Dermis microvascular lymphatic vessel endothelial cell (primary cell): ENCODE results near the gene RHBG. TPM values are rescaled to one million over a fixed set of nuclear protein-coding genes. Genes with fewer than 3 reads are reported as not detected.
"Not testable (repeated sequence)": the region's sequence is repeated elsewhere in the genome, so short reads cannot be mapped to it uniquely, and the experiment has no call there.

Source experiments
- DNase-seq, 2 donors: peaks; one replicate each; pipeline versions ENCODE4 v3.0.0 to v3.0.0-alpha.2; 2010; ENCODE audit warnings: low read depth in 2 of 2
- total RNA-seq: library from RNA; depleted of rRNA; stranded (reverse); fragments of >200 nt; gene quantifications from 2 replicates; pipeline ENCODE4 v1.2.1, GENCODE V29; 2014

Gene RHBG
- not detected in 2 replicates for total RNA-seq

GRCh38 chr1:156368889-156369684 lies at the start of gene RHBG:
Gene RHBG, plus strand, starts transcription at chr1:156369211. Its CDS starts 39 bp downstream, at chr1:156369250.
- peak in 1 of 2 donors; percentile 26 for DNase-seq

- peak in 1 of 2 donors; percentile 37 for DNase-seq
Measured at GRCh38 chr1:156319664-156320063, 49.3 kb upstream of the RHBG start.

- DNase-seq: peak in 1 of 2 donors; percentile 23
Measured at GRCh38 chr1:156320560-156320959, 48.5 kb upstream of the RHBG start.

DNA sequence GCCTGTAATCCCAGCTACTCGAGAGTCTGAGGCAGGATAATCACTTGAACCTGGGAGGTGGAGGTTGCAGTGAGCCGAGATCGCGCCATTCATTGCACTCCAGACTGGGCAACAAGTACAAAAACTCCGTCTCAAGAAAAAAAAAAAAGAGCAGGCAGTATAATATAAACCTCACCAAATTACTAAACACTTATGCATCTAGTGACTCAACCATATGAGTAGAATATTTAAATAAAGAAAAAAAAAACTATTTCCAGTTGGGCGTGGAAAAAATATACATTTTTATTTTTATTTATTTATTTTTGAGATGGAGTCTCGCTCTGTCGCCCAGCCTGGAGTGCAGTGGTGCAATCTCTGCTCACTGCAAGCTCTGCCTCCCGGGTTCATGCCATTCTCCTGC lies 45.8 kb upstream of the RHBG start:
- DNase-seq: not testable (repeated sequence)

DNA sequence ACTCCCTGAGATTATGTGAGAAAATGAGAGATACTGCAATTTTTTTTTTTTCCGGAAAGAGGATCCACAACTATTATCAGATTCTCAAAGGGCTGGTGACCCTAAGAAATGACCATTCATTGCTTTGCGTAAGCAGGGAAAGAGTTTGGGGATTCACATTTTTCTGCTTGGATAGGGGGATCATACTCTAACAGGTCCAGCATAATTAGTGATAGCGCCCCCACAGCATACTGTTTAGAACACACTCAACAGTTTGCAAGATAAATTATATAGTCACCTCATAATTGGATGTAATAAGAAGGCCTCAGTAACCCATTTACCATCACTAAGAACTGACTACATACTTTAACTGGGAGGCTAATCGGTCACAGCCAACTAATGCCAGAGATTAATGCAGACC lies 32.8 kb upstream of the RHBG start:
- peak in 1 of 2 donors; percentile 35 for DNase-seq

- DNase-seq: peak in 1 of 2 donors; percentile 25
Measured at GRCh38 chr1:156337052-156337887, 31.7 kb upstream of the RHBG start.

DNA sequence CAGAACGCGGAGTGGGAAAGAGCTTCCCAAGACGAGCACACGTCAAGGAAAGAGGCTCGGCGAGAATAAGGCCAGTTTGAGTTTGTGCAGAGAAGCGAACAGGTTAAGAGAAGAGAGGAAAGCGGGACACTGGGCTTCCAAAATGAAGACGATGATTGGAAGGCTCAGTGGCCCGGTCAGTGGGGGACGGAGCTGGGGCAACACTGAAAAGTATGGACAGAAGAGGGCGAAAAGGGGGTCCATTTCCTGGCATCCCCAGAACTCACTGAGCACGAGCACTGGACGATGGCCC lies 31.2 kb upstream of the RHBG start:
- DNase-seq: no peak

DNA sequence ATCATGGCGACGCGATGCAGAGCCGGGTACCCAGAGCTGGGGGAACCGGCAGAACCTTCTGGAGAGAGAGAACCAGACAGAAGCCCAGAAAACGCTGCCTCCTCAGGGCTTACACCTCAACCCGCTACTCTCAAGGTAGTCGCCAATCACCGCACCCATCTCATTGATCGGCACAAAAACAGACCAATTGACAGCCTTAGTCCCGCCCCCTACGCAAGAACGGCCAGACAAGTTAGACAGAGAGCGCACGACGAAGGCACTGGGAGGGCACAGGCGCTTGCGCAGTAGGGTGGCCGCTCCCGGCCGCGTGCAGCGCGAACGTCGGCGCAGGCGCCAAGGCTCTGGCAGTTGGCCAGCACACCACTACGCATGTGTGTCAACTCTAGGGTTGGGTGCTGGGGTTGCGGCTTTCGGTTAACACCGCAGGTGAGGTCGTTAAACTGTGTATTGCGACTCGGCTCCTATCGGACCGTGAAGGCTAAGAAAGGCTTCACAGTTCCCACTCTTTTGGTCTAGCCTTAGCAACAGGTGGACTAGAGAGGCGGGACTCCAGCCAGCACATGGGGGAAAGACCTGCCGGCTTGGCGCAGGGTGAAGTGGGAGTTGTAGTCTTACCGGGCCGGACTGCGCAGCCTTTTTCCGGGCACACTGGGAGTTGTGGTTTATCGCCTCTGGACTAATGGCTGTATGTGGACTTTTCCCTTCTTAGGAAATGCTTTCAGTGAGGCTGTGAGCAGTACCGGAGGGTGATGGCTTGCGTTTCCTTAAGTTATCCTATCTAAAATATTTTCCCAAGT lies 30.6 kb upstream of the RHBG start, which contains the start of the genes CCT3 and TSACC:
CCT3 (minus strand) TSS at position 113 of the 797 bp plus-strand sequence; CDS start at position 5, 108 bp downstream.
TSACC (plus strand) TSS at position 347 of the 797 bp plus-strand sequence. CDS start 1,232 bp downstream, outside the sequence.
- peak; percentile 100 for DNase-seq

GRCh38 chr1:156342166-156342955 lies 26.6 kb upstream of the RHBG start:
- DNase-seq: no peak

- DNase-seq: no peak
Measured at GRCh38 chr1:156344409-156344808, 24.6 kb upstream of the RHBG start.

DNA sequence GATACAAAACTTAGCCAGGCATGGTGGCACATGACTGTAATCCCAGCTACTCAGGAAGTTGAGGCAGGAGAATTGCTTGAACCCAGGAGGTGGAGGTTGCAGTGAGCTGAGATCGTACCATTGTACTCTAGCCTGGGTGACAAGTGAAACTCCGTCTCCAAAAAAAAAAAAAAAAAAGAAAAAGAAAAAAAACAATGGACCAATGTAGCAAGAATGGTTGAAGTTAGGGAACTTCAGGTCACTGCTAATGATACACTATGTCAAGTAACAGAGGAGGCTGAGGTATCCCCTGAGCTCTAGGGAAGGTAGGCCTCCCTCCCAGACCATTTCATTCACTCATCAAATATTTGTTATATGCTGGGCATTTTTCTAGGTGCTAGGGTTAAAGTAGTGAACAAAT lies 23.0 kb upstream of the RHBG start:
- not testable (repeated sequence) for DNase-seq

DNA sequence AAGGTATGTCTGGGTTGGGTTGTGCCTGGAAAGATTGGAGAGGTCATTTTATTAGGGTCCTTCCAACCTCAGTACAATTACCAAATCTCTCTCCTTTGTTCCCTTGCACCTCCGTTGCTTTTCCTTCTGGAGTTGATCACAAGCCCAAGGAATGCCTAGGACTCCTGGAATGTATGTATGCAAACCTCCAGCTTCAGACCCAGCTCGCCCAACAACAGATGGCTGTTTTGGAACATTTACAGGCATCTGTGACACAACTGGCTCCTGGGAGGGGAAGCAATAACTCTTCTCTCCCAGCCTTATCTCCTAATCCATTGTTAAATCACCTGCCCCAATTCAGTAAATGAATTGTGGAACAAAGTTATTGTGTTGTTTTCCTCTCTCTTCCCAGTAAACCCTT lies 22.4 kb upstream of the RHBG start:
- DNase-seq: no peak

DNA sequence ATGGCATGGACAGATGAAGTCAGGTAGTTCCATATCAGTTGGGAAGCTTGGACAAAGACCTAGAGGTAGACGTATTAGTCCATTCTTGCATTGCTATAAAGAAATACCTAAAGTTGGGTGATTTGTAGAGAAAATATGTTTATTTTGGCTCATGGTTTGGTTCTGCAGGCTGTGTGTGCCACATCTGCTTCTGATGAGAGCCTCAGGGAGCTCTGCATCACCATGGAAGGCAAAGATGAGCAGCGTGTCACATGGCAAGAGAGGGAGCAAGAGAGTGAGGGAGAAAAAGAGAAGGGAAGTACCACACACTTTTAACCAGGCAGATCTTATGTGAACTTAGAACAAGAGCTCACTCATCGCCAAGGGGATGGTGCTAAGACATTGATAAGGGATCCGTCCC lies 21.7 kb upstream of the RHBG start:
- no peak for DNase-seq

- not testable (repeated sequence) for DNase-seq
Measured at GRCh38 chr1:156352481-156352880, 16.5 kb upstream of the RHBG start.

- no peak for DNase-seq
Measured at GRCh38 chr1:156356262-156356874, 12.6 kb upstream of the RHBG start.

DNA sequence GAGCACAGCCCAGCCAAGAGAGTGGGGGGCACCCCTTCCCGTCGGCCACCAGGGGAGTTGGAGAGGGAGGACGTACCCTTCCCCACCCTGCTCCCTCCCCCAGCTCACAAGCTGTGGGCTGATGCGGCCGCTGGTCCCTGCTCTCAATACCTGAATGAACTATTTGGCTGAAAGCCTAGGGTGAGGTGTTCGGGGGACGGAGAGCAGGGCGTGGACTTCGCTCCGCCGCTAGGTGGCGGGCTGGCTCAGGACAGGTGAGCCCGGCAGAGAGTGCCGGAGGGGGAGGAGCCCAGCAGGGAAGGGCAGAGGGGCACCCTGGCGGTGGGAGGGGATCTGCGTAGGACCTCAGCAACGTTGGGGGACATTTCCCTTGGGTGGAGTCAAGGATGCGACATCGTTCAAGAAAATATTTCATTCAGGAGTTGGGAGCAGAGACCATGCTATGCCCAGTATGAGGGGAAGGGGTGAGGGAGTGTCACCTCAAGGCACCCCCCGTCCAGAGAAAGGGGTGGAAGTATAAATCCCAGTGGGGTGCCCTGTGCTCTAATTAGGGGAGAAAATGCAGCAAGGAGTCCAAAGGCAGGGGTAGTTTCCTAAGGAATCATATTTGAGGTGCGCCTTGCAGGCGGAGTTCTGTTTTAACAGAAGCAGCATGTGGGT lies 12.0 kb upstream of the RHBG start:
- peak in 1 of 2 donors; percentile 34 for DNase-seq

- DNase-seq: no peak
Measured at GRCh38 chr1:156357977-156358376, 11.0 kb upstream of the RHBG start.

- DNase-seq: no peak
Measured at GRCh38 chr1:156358641-156359040, 10.4 kb upstream of the RHBG start.

DNA sequence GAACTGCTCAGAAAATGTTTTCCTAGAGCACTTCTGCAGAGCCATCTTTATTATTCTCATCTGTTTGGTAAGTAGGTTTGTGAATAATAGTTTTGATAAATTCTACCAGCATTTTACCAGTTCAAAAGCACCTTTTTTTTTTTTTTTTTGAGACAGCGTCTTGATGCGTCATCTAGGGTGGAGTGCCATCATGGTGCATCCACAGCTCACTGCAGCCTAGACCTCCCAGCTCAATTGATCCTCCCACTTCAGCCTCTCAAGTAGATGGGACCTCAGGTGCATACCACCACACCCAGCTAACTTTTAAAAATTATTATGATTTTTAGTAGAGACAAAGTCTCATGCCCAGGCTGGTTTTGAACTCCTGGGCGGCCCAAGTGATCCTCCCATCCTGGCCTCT lies 9.8 kb upstream of the RHBG start:
- DNase-seq: no peak

GRCh38 chr1:156359973-156360372 lies 9.0 kb upstream of the RHBG start:
- DNase-seq: peak in 1 of 2 donors; percentile 17
